ENCODE measurements around the gene ANP32B. TPM values are rescaled to one million over a fixed set of nuclear protein-coding genes. Genes with fewer than 3 reads are reported as not detected.
"Not testable (repeated sequence)": the region's sequence is repeated elsewhere in the genome, so short reads cannot be mapped to it uniquely, and the experiment has no call there.

ANP32B gene
- total RNA-seq, result 305 and 313 TPM in 2 replicates

DNA sequence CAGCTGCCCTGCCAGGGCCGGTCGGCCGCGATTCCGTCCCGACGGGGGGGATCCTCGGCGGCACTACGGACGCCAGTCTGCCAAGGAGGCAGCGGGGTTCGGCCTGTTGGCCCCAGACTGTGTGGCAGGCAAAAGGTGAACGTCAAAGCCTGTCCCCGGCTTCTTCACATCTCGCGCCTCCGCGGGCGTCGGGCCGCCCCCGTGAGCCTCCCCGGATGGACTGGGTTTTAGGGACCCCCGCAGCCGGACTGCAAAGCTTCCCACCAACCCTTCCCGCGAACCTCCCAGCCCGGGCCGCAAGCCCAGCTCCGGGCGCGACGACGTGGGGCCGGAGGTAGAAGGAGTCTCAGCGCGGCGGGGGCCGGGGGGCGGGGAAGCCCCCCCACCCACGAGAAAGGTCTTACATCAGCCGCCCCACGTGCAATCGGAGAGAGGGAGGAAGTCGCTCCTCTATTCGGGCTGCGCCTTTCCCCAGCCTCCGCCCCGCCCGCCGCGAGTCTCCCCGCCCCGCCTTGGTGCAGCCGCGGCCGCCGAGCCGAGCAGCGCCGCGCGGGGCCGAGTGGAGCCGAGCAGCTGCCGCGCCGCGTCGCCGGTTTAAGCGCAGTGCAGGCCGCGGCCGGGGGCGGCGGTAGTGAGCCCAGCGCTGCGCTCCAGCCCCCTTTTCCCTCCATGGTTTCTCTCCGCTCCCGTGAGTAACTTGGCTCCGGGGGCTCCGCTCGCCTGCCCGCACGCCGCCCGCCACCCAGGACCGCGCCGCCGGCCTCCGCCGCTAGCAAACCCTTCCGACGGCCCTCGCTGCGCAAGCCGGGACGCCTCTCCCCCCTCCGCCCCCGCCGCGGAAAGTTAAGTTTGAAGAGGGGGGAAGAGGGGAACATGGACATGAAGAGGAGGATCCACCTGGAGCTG is at the start of gene ANP32B:
ANP32B (plus strand) TSS at position 659 of the 906 bp plus-strand sequence; CDS start at position 874, 215 bp downstream.
- H3K36me3 Mint-ChIP-seq (ENCODE audit: low read depth), result peaks cover 8% of the 10 kb centered on the region
- peak within 1 kb of the TSS; percentile 80 for H3K4me3 Mint-ChIP-seq
- no peaks in the 10 kb centered on the region for H3K9me3 Mint-ChIP-seq
- peak within 1 kb of the TSS; percentile 78 for H3K27ac Mint-ChIP-seq
- H3K27me3 Mint-ChIP-seq (ENCODE audit: insufficient read depth), result no peaks in the 10 kb centered on the region
- H3K4me1 Mint-ChIP-seq (ENCODE audit: low read depth), result peaks cover 46% of the 10 kb centered on the region
- intact Hi-C loops (cut with micrococcal nuclease), result loop anchor here (1.0 to 5.0 kb wide), 7 partner anchors 28 to 1839 kb away; partner anchors contain the start of genes NANS and NR4A3
- DNase-seq (ENCODE audit: low spot score), result peak; percentile 93

DNA sequence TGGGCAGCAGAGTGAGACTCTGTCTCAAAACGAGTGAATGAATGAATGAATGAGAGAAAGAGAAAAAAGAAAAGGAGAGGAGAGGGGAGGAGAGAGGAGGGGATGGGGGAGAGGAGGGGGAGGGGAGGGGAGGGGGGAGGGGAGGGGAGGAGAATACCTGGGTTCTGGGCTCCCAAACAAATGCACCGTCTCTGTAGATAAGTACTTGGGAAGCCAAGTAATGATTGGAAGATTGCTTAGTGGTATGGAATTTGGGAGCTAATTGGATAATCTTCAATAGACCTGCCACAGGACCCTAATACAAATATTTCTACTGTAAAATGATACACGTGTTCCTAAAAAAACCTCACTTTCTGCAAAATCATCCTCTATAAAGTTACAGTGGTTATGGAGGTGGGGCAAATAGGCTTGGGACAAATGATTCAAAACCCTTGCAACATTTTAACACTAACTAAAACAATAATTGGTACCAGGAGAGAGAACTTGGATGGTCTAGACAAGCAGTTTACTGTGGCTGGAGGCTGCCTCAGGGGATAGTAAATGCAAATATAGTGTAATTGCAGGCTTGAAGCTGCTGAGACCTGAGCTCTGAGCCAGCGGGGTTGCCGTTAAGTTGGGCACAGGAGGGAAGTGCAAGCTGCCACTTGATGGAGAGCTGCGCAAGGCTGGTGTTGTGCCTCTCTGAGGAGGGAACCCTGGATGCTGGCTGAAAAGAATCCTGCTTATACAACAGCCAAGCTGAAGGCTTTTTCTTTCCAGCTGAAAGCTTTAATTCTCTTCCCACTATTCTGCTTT is 48.6 kb upstream of the ANP32B start:
- H3K36me3 Mint-ChIP-seq (ENCODE audit: low read depth), result no peaks in the 10 kb centered on the region
- H3K27ac Mint-ChIP-seq, result no peak overlapping the region
- H3K4me1 Mint-ChIP-seq (ENCODE audit: low read depth), result peaks cover 38% of the 10 kb centered on the region
- no peak for DNase-seq (ENCODE audit: low spot score)
- intact Hi-C loops (cut with micrococcal nuclease), result no loop called here
- no peaks in the 10 kb centered on the region for H3K9me3 Mint-ChIP-seq
- H3K27me3 Mint-ChIP-seq (ENCODE audit: insufficient read depth), result no peaks in the 10 kb centered on the region
- H3K4me3 Mint-ChIP-seq, result no peak overlapping the region

DNA sequence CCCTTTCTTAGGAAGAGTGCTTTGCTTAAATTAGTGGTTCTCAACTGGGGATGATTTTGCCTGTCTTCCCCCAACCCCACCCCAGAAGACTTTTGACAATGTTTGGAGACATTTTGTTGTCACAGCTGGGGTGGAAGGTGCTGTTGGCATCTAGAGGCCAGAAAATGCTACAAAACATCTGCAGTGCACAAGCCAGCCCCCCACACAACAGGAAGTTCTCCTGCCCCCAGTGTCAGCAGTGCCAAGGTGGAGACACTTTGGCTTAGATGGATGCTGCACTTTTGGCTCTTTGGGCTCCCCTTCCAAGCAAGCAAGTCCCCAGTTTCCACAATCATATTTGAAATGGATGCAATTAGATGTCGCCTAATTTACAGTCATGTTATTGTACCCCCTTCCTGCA is 47.9 kb upstream of the ANP32B start:
- Mint-ChIP-seq H3K27ac (no peak overlapping the region), H3K27me3 (ENCODE audit: insufficient read depth) (no peaks in the 10 kb centered on the region), H3K4me3 (no peak overlapping the region), H3K9me3 (no peaks in the 10 kb centered on the region), H3K4me1 (ENCODE audit: low read depth) (peaks cover 34% of the 10 kb centered on the region), H3K36me3 (ENCODE audit: low read depth) (no peaks in the 10 kb centered on the region)
- intact Hi-C loops (cut with micrococcal nuclease), result no loop called here
- no peak for DNase-seq (ENCODE audit: low spot score)

DNA sequence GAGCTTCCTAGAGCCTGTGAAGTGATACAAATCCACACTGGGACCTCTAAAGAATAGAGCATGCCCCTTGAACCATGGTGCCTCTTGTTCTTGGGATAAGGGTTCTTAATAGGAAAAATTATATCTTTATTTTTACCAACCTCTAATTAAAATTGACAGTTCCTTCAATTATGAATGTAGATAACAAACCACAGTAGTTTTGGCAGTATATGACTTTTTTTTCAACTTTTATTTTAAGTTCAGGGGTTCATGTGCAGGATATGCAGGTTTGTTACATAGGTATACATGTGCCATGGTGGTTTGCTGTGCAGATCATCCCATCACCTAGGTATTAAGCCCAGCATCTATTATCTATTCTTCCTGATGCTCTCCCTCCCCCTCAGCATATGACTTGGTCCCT is 46.1 kb upstream of the ANP32B start:
- H3K9me3 Mint-ChIP-seq, result no peaks in the 10 kb centered on the region
- H3K27me3 Mint-ChIP-seq (ENCODE audit: insufficient read depth), result peaks cover 3% of the 10 kb centered on the region
- H3K36me3 Mint-ChIP-seq (ENCODE audit: low read depth), result no peaks in the 10 kb centered on the region
- no peak for DNase-seq (ENCODE audit: low spot score)
- no peak overlapping the region for H3K27ac Mint-ChIP-seq
- H3K4me1 Mint-ChIP-seq (ENCODE audit: low read depth), result peaks cover 19% of the 10 kb centered on the region
- no peak overlapping the region for H3K4me3 Mint-ChIP-seq
- intact Hi-C loops (cut with micrococcal nuclease), result no loop called here

DNA sequence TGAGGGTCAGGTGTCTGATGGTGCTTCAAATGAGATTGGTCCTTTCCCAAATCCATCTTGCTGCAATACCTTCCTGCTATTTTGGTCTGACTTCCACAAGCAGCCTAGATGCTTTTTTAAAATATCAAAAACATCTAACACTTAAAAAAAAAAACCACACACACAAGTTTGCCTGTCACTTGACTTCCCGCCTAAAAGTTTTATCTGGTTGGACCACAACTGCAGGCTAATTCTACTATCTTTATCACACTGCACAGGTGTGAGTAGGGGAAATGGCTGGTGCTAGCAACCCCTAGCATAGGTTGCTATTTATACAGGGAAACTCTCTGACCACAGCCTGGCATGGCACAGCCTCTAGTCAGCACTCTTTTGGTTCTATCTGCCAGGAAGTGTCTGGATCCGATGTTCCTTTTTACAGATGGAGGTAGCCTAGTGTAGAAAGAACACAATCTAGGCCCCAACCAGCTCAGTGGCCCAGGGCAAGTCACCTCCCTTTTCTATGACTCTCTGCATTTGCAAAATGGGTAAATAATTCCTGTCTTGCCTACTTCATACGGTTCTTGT is 45.0 kb upstream of the ANP32B start, which contains the start of gene HEMGN:
HEMGN (minus strand) TSS at position 92 of the 564 bp plus-strand sequence; CDS start at position 56, 36 bp downstream.
- Mint-ChIP-seq H3K4me3 (no peak within 1 kb of the TSS), H3K9me3 (no peaks in the 10 kb centered on the region), H3K4me1 (ENCODE audit: low read depth) (peaks cover 19% of the 10 kb centered on the region), H3K27ac (peak within 1 kb of the TSS; percentile 10), H3K27me3 (ENCODE audit: insufficient read depth) (peaks cover 3% of the 10 kb centered on the region), H3K36me3 (ENCODE audit: low read depth) (no peaks in the 10 kb centered on the region)
- intact Hi-C loops (cut with micrococcal nuclease), result no loop called here
- DNase-seq (ENCODE audit: low spot score), result no peak

DNA sequence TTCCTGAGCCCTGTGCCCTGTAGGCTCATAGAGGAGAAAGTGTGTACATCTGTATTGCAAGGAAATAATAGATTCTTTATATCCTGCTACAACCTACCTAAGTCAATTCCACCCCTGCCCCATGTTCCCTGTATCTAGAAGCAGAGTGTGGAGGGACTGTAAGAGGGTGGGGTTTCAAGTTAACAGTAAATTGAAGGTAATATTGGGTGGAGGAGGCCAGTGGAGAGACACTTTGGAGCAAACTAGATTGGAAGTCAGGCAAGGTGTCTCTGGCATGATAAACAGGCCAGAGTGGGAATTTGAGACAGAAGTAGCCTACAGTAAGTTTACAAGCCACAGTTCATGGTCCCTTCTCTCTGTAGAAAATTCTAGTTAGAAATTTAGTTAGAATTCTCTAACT is 42.9 kb upstream of the ANP32B start:
- Mint-ChIP-seq H3K9me3 (no peaks in the 10 kb centered on the region), H3K27me3 (ENCODE audit: insufficient read depth) (peaks cover 5% of the 10 kb centered on the region), H3K36me3 (ENCODE audit: low read depth) (no peaks in the 10 kb centered on the region), H3K4me1 (ENCODE audit: low read depth) (peaks cover 18% of the 10 kb centered on the region), H3K4me3 (no peak overlapping the region), H3K27ac (no peak overlapping the region)
- DNase-seq (ENCODE audit: low spot score), result no peak
- intact Hi-C loops (cut with micrococcal nuclease), result no loop called here

DNA sequence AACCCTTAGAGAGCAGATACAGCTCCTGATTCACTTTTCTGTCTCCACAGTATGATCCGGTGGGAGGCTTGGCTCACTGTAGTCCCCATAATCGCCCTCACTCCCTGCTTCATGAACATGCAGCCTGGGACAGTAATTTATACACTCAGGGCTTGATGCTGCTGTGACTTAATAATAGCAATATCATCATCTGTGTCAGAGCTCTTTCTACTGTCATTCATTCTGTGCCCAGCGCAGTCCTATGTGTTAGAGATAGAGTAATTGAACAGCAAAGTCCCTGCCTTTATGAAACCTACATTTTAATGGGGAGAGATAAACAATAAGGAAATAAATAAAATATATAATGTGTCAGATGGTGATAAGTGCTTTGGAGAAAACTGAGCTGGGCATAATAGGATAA is 42.4 kb upstream of the ANP32B start:
- Mint-ChIP-seq H3K36me3 (ENCODE audit: low read depth) (no peaks in the 10 kb centered on the region), H3K27me3 (ENCODE audit: insufficient read depth) (peaks cover 5% of the 10 kb centered on the region), H3K27ac (no peak overlapping the region), H3K9me3 (no peaks in the 10 kb centered on the region), H3K4me1 (ENCODE audit: low read depth) (peaks cover 16% of the 10 kb centered on the region), H3K4me3 (no peak overlapping the region)
- DNase-seq (ENCODE audit: low spot score), result no peak
- intact Hi-C loops (cut with micrococcal nuclease), result no loop called here

DNA sequence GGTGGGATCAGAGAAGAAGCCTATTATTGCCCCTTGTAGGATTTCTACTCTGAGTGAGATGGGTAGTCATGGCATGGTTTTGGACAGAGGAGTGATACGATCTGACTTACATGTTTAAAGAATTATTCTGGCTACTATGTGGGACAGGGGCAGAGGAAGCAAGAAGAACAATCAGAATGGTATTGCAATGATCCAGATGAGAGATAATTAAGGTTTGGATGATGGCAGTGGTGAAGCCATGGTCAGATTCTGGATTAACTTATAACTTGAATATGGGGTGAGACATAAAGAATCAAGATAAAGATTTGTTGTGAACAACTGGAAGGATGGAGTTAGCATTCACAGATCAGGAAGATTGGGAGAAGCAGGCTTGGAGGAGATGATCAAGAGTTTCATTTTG is 41.8 kb upstream of the ANP32B start:
- Mint-ChIP-seq H3K36me3 (ENCODE audit: low read depth) (no peaks in the 10 kb centered on the region), H3K27me3 (ENCODE audit: insufficient read depth) (peaks cover 8% of the 10 kb centered on the region), H3K9me3 (no peaks in the 10 kb centered on the region), H3K4me3 (no peak overlapping the region), H3K27ac (no peak overlapping the region), H3K4me1 (ENCODE audit: low read depth) (peaks cover 16% of the 10 kb centered on the region)
- intact Hi-C loops (cut with micrococcal nuclease), result no loop called here
- DNase-seq (ENCODE audit: low spot score), result no peak

DNA sequence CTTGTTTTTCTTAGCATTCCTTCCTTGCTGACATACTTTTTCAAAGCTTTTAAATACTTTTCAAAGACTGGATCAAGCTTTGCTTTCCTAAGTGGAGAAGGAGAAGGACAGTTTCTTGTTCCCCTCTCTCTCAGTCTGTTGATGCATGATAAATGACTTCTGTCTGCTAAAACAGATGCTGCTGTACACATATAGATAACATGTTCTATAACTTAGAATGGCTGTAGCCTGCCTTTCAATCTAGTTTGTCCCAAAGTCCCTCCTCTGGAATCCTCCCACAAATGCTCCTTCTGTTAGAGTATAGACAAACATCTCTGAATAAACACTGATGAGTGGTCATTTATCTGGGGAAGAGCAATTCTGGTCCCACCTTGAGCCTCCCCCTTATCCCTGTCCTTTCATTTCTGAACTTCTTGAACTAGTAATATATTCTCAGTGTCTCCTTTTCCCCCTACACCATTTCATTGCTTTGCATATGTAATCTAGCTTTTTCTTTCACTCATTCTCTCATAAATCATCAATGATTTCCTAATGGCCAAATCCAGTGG is 39.8 kb upstream of the ANP32B start:
- Mint-ChIP-seq H3K9me3 (no peaks in the 10 kb centered on the region), H3K36me3 (ENCODE audit: low read depth) (no peaks in the 10 kb centered on the region), H3K4me1 (ENCODE audit: low read depth) (peaks cover 7% of the 10 kb centered on the region), H3K27me3 (ENCODE audit: insufficient read depth) (peaks cover 25% of the 10 kb centered on the region), H3K4me3 (no peak overlapping the region), H3K27ac (no peak overlapping the region)
- intact Hi-C loops (cut with micrococcal nuclease), result no loop called here
- no peak for DNase-seq (ENCODE audit: low spot score)

DNA sequence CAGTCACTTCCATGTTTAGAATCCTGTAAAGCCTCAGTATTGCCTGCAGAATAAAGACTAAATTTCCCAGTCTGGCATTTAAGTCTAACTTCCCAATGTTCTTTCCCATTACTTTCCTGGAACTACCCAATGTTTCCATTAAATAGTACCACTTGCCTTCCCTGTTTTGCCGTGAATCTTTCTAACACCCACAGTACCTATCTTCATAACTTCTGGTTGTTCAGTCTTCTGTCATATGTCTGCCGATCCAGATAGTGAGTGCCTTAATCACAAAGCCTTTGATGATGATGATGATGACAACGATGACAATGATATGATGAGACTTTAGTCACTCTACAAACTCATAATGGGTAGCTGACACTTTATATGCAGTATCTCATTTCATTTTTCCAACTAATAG is 38.5 kb upstream of the ANP32B start:
- Mint-ChIP-seq H3K27ac (no peak overlapping the region), H3K9me3 (no peaks in the 10 kb centered on the region), H3K27me3 (ENCODE audit: insufficient read depth) (peaks cover 34% of the 10 kb centered on the region), H3K4me1 (ENCODE audit: low read depth) (no peaks in the 10 kb centered on the region), H3K4me3 (no peak overlapping the region), H3K36me3 (ENCODE audit: low read depth) (no peaks in the 10 kb centered on the region)
- DNase-seq (ENCODE audit: low spot score), result no peak
- intact Hi-C loops (cut with micrococcal nuclease), result no loop called here

DNA sequence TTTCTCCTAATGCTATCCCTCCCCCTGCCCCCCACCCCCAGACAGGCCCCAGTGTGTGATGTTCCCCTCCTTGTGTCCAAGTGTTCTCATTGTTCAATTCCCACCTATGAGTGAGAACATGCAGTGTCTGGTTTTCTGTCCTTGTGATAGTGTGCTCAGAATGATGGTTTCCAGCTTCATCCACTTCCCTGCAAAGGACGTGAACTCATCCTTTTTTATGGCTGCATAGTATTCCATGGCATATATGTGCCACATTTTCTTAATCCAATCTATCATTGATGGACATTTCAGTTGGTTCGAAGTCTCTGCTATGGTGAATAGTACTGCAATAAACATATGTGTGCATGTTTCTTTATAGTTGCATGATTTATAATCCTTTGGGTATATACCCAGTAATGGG is 37.7 kb upstream of the ANP32B start:
- H3K4me1 Mint-ChIP-seq (ENCODE audit: low read depth); H3K9me3 Mint-ChIP-seq; H3K36me3 Mint-ChIP-seq (ENCODE audit: low read depth); H3K4me3 Mint-ChIP-seq; intact Hi-C loops (cut with micrococcal nuclease); H3K27ac Mint-ChIP-seq; DNase-seq (ENCODE audit: low spot score): not testable (repeated sequence)
- H3K27me3 Mint-ChIP-seq (ENCODE audit: insufficient read depth), result peaks cover 36% of the 10 kb centered on the region

DNA sequence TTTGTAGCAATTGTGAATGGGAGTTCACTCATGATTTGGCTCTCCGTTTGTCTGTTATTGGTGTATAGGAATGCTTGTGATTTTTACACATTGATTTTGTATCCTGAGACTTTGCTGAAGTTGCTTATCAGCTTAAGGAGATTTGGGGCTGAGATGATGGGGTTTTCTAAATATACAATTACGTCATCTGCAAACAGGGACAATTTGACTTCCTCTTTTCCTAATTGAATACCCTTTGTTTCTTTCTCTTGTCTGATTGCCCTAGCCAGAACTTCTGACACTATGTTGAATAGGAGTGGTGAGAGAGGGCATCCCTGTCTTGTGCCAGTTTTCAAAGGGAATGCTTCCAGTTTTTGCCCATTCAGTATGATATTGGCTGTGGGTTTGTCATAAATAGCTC is 36.0 kb upstream of the ANP32B start:
- H3K4me1 Mint-ChIP-seq (ENCODE audit: low read depth); DNase-seq (ENCODE audit: low spot score); H3K36me3 Mint-ChIP-seq (ENCODE audit: low read depth); intact Hi-C loops (cut with micrococcal nuclease); H3K27ac Mint-ChIP-seq; H3K4me3 Mint-ChIP-seq; H3K9me3 Mint-ChIP-seq: not testable (repeated sequence)
- peaks cover 36% of the 10 kb centered on the region for H3K27me3 Mint-ChIP-seq (ENCODE audit: insufficient read depth)
